Gastroesophageal sphincter (tissue), 4 donors: ENCODE data around the gene ERBB4. TPM values are rescaled to one million over a fixed set of nuclear protein-coding genes. Genes with fewer than 3 reads are reported as not detected.
"Not testable (repeated sequence)": the region's sequence is repeated elsewhere in the genome, so short reads cannot be mapped to it uniquely, and the experiment has no call there.

ENCODE experiments used
- ATAC-seq: fragments of 150-250 bp; one replicate; pipeline ENCODE4 v1.9.1; 2016; ENCODE audit warnings: mild to moderate bottlenecking, moderate library complexity
- H3K27ac ChIP-seq, 4 donors: fragments of 200-600 bp; sonication (generic) in 3 of 4; 1 replicate in 3 of 4; 2 replicates in 1 of 4; pipeline ENCODE4 v1.5.1; 2016 to 2019
- H3K27me3 ChIP-seq: fragments of 200-600 bp; sonication (generic); one replicate; pipeline ENCODE4 v1.5.1; 2019
- H3K36me3 ChIP-seq, 2 donors: fragments of 200-600 bp; sonication (generic); one replicate each; pipeline ENCODE4 v1.5.1; 2019; ENCODE audit warnings: control low read depth in 1 of 2
- H3K4me1 ChIP-seq, 3 donors: fragments of 200-600 bp; sonication (generic); 1 replicate in 2 of 3; 2 replicates in 1 of 3; pipeline ENCODE4 v1.5.1; 2016 to 2019; ENCODE audit warnings: control low read depth in 2 of 3
- H3K4me3 ChIP-seq, 2 donors: fragments of 200-600 bp; sonication (generic); one replicate each; pipeline ENCODE4 v1.5.1; 2019; ENCODE audit warnings: mild to moderate bottlenecking in 1 of 2, moderate library complexity in 1 of 2
- H3K9me3 ChIP-seq, 3 donors: fragments of 200-600 bp; sonication (generic); one replicate each; pipeline ENCODE4 v1.5.1; 2017 to 2019; ENCODE audit warnings: control low read depth in 2 of 3
- CTCF ChIP-seq, 4 experiments: fragments of 200-600 bp in 2 of 4; fragments of 450-650 bp in 2 of 4; sonication (generic) in 1 of 4; IDR thresholded peaks; one replicate each; pipeline ENCODE4 v1.5.1; 2017 to 2019; ENCODE audit warnings: antibody characterized with exemption in 4 of 4, mild to moderate bottlenecking in 2 of 4, moderate library complexity in 2 of 4
- EP300 ChIP-seq: sonication (generic); formaldehyde crosslinking; IDR thresholded peaks from one replicate; pipeline ENCODE4 v1.6.1; 2017; ENCODE audit warnings: antibody characterized with exemption, mild to moderate bottlenecking
- POLR2A ChIP-seq, 2 donors: fragments of 450-650 bp; IDR thresholded peaks; one replicate each; pipeline ENCODE4 v1.6.1; 2017; ENCODE audit warnings: antibody characterized with exemption in 2 of 2, mild to moderate bottlenecking in 2 of 2, moderate library complexity in 1 of 2
- POLR2AphosphoS5 ChIP-seq: sonication (generic); formaldehyde crosslinking; IDR thresholded peaks from one replicate; pipeline ENCODE4 v1.6.1; 2017; ENCODE audit warnings: antibody characterized with exemption
- WGBS, 2 donors: methylation state at CpG; one replicate each; pipeline ENCODE4 v1.1.5; 2018; ENCODE audit warnings: low coverage in 1 of 2; 5-methylcytosine and 5-hydroxymethylcytosine counted together
- total RNA-seq, 4 donors: library from RNA; depleted of rRNA; stranded (reverse); fragments of >200 nt; gene quantifications; one replicate each; pipeline ENCODE4 v1.1.0, GENCODE V29; 2016

Gene ERBB4
- total RNA-seq, 4 donors from 2014 or later: 0.16 to 0.92 (median 0.50) TPM

DNA sequence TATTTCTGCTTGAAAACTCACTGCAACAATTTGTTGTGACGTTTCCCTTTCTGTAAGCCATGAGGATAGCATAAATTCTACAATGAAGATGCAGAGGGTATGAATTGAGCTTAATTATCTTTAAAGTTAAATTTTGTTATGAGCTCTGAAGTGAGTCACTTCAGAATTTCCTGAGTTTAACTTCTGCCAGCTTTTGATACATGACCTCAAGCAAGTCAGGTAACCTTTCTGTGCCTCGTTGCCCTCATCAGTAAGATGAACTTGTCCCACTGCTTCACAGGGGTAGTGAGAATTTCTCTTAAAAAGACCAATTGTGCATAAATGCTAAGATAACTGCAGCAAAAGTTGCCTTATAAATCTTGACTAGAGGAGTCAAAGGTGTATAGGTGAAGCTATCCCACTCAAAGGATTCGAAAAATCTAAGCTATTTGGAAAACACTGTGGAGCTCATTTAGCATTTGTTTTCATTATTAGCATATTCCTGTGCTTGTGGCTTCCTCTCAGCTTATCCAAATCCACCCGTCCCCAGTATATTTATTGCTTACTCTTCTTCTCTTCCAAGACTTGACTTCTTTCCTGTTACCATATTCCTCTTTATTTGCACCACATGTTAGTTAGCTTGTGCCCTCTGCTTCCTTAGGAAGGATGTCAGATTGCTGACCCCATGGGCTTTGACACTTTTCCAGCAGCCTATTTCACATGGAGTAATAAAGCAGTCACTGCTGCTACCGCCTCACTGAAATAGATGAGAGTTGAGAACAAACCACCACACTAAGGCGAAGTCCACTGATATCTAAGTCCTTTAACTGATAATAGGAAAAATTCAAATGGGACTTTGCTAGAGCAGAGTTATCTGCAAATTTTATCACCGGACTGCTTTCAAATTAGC, 428.6 kb downstream of the ERBB4 start:
- Histone ChIP-seq H3K9me3 (no peaks in the 10 kb centered on the region), H3K4me3 (no peak overlapping the region), H3K27ac (no peak overlapping the region), H3K36me3 (no peaks in the 10 kb centered on the region), H3K27me3 (no peaks in the 10 kb centered on the region), H3K4me1 (no peaks in the 10 kb centered on the region)
- WGBS, 2 donors: 42 to 51% methylated on average over 5 to 6 of the region's 7 CpGs
- ATAC-seq: no peak
- TF ChIP-seq EP300: no peak
- TF ChIP-seq POLR2A (IDR thresholded peaks at IDR 0.05): no peak
- no peak for TF ChIP-seq POLR2AphosphoS5
- no peak for TF ChIP-seq CTCF (IDR thresholded peaks at IDR 0.05)

DNA sequence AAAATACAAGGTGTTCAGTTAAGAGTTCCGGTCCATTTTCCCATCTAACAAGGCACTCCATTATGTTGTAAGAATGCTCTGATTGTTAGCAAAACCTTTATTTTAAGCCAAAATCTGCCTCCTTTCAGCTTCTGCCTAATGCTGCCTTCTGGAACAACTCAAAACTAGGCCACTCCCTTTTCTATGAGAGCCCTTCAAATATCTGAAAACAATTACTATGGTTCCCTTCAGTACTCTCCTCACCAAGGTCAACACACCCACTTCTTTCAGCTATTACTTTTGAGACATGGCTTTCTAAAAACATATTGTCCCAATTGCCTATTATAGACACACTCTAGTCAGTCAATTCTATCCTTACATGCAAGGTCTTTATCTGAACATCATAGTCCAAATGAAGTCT, 429.4 kb downstream of the ERBB4 start:
- TF ChIP-seq CTCF (IDR thresholded peaks at IDR 0.05) (no peak), POLR2A (IDR thresholded peaks at IDR 0.05) (no peak), POLR2AphosphoS5 (no peak), EP300 (no peak)
- no peaks in the 10 kb centered on the region for H3K36me3 ChIP-seq
- H3K27ac ChIP-seq: no peak overlapping the region
- ATAC-seq: no peak
- no peaks in the 10 kb centered on the region for H3K27me3 ChIP-seq
- H3K4me1 ChIP-seq: no peaks in the 10 kb centered on the region
- H3K4me3 ChIP-seq: no peak overlapping the region
- WGBS, 2 donors: 75 to 100% methylated on average over 1 of the region's 1 CpG
- H3K9me3 ChIP-seq: no peaks in the 10 kb centered on the region

DNA sequence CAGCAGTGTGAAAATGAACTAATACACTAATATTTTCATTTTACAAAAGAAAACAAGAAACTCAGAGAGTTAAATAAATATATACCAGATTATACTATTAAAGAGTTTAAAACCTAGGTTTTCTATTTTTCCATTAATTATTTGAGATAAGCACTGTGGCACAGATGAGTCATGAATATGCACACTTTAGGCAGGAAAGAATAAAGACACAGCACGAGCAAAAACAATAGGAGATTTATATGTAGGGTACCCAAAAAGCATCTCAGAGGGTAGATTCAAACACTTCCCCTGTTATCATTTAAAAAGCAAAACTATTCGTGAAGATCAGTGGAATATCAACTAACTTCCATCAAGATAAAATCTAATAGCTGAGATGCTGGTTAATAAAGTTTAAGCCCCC, 430.6 kb downstream of the ERBB4 start:
- no peak for ATAC-seq
- Histone ChIP-seq H3K4me1 (no peaks in the 10 kb centered on the region), H3K4me3 (no peak overlapping the region), H3K27me3 (no peaks in the 10 kb centered on the region), H3K36me3 (no peaks in the 10 kb centered on the region), H3K9me3 (no peaks in the 10 kb centered on the region), H3K27ac (no peak overlapping the region)
- TF ChIP-seq CTCF (IDR thresholded peaks at IDR 0.05) (no peak), EP300 (no peak), POLR2A (IDR thresholded peaks at IDR 0.05) (no peak), POLR2AphosphoS5 (no peak)
- WGBS, 2 donors: 67 to 71% methylated on average over 2 of the region's 2 CpGs

DNA sequence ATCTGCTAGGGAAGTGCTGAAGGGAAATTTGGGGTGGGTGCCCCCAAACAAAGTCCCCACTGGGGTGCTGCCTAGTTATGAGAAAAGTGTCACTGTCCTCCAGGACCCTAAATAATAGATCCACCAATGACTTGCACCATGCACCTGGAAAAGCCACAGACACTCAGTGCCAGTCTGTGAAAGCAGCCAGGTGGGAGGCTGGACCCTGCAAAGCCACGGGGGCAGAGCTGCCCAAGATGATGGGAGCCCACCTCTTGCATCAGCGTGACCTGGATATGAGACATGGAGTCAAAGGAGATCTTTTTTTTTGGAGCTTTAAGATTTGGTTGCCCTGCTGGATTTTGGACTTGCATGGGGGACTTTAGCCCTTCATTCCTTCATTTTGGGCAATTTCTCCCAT, 431.6 kb downstream of the ERBB4 start:
- TF ChIP-seq CTCF (IDR thresholded peaks at IDR 0.05) (no peak), POLR2AphosphoS5 (no peak), POLR2A (IDR thresholded peaks at IDR 0.05) (no peak), EP300 (no peak)
- no peaks in the 10 kb centered on the region for H3K4me1 ChIP-seq
- no peak overlapping the region for H3K4me3 ChIP-seq
- H3K9me3 ChIP-seq: no peaks in the 10 kb centered on the region
- H3K27ac ChIP-seq: no peak overlapping the region
- WGBS, 2 donors: no CpG with 5 or more reads among the region's 2 CpGs
- no peak for ATAC-seq
- no peaks in the 10 kb centered on the region for H3K27me3 ChIP-seq
- H3K36me3 ChIP-seq: no peaks in the 10 kb centered on the region

DNA sequence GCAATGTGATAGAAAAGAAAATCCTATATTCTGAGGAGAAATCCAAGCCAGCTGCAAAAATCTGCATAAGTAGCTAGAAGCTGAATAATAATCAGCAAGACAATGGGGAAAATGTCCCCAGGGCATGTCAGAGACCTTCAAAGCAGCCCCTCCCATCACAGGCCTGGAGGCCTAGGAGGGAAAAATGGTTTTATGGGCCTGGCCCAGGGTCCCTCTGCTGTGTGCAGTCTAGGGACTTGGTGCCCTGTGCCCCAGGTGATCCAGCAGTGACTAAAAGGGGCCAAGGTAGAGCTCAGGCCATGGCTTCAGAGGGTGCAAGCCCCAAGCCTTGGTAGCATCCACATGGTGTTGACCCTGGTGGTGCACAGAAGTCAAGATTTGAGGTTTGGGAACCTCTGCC, 432.1 kb downstream of the ERBB4 start:
- not testable (repeated sequence) for ATAC-seq, H3K4me1 ChIP-seq, H3K27me3 ChIP-seq, H3K9me3 ChIP-seq, H3K27ac ChIP-seq, H3K36me3 ChIP-seq, H3K4me3 ChIP-seq
